Hepatic stellate cell (primary cell): Measurements from ENCODE around the gene COLEC12.

Source experiments
- DNase-seq: peaks from one replicate; pipeline ENCODE4 v3.0.0; 2011; ENCODE audit warnings: low spot score

The COLEC12 gene

GRCh38 chr18:383135-383534 lies 117.4 kb downstream of the COLEC12 start:
- DNase-seq, result no peak

GRCh38 chr18:382423-382984 lies 118.0 kb downstream of the COLEC12 start:
- DNase-seq, result no peak

- no peak for DNase-seq
Measured at GRCh38 chr18:379681-380330, 120.7 kb downstream of the COLEC12 start.

- DNase-seq, result no peak
Measured at GRCh38 chr18:378079-378478, 122.4 kb downstream of the COLEC12 start.

- DNase-seq, result no peak
Measured at GRCh38 chr18:377088-377487, 123.4 kb downstream of the COLEC12 start.

- no peak for DNase-seq
Measured at GRCh38 chr18:376311-376710, 124.2 kb downstream of the COLEC12 start.

- DNase-seq, result no peak
Measured at GRCh38 chr18:374721-375168, 125.8 kb downstream of the COLEC12 start.

- DNase-seq, result no peak
Measured at GRCh38 chr18:373780-374179, 126.7 kb downstream of the COLEC12 start.

GRCh38 chr18:371609-371982 lies 128.9 kb downstream of the COLEC12 start:
- DNase-seq, result no peak

GRCh38 chr18:370751-371608 lies 129.5 kb downstream of the COLEC12 start:
- DNase-seq, result no peak

- DNase-seq, result no peak
Measured at GRCh38 chr18:369224-370015, 131.1 kb downstream of the COLEC12 start.

- DNase-seq, result no peak
Measured at GRCh38 chr18:366466-367061, 133.9 kb downstream of the COLEC12 start.

- DNase-seq, result no peak
Measured at GRCh38 chr18:365651-366050, 134.8 kb downstream of the COLEC12 start.

- DNase-seq, result no peak
Measured at GRCh38 chr18:364256-364826, 136.2 kb downstream of the COLEC12 start.

- no peak for DNase-seq
Measured at GRCh38 chr18:363301-364085, 137.0 kb downstream of the COLEC12 start.

GRCh38 chr18:362311-363290 lies 137.9 kb downstream of the COLEC12 start:
- DNase-seq, result no peak

- DNase-seq, result peak; percentile 41
Measured at GRCh38 chr18:361941-362310, 138.6 kb downstream of the COLEC12 start.

GRCh38 chr18:361100-361732 lies 139.3 kb downstream of the COLEC12 start:
- no peak for DNase-seq

- DNase-seq, result no peak
Measured at GRCh38 chr18:360676-361075, 139.8 kb downstream of the COLEC12 start.
